Spleen (tissue), 7 donors: ENCODE data around the gene C3orf22.

ENCODE experiments used
- POLR2A ChIP-seq, 3 donors: fragments of 450-650 bp; IDR thresholded peaks; one replicate each; pipeline ENCODE4 v1.5.1; 2017; ENCODE audit warnings: antibody characterized with exemption in 3 of 3, mild to moderate bottlenecking in 1 of 3
- POLR2AphosphoS5 ChIP-seq, 3 donors: sonication (generic); formaldehyde crosslinking; IDR thresholded peaks; one replicate each; pipeline ENCODE4 v1.5.1; 2017; ENCODE audit warnings: antibody characterized with exemption in 3 of 3
- TF ChIP-seq, protein P1 (sequence below), 11 experiments: fragments of 200-600 bp in 7 of 11; fragments of 450-650 bp in 4 of 11; sonication (generic) in 4 of 11; IDR thresholded peaks in 8 of 11; conservative IDR thresholded peaks in 3 of 11; 1 replicate in 7 of 11; 2 replicates in 4 of 11; pipeline versions ENCODE4 v1.4.0 to v1.8.0; 2016 to 2021; ENCODE audit warnings: antibody characterized with exemption in 11 of 11, inconsistent platforms in 4 of 11, mild to moderate bottlenecking in 1 of 11
- donor health status: DM: no; HTN: no; CAD: no; lungs with moderate emphysema.
- donor health status: DM: no; HTN: no; CAD: no.
- donor health status: DM: no; HTN: no; CAD: no.

DNA sequence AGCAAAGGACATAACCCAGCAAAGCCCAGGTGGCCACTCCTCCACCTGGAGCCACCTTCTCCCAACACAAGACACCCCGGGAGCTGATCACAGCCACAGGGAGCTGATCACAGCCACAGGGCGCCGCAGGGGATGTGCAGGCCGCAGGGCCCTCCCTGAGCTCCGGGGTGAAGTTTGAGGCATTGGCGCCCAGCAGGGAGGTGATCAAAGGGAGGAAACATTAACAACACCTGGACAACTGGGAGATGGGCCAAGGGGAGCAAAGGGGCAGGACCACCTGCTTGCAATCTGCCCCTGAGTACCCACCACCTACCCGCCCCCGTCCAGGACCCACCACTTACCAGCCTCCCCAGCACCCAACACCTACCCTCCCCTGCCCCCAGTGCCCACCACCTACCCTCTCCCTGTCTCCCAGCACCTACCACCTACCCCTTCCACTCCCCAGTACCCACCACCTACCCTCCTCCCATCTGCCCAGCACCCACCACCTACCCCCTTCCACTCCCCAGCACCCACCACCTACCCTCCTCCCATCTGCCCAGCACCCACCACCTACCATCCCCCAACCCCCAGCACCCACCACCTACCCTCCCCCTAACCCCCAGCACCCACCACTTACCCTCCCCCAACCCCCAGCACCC, 43.5 kb downstream of the C3orf22 start:
- TF ChIP-seq, protein P1, sequence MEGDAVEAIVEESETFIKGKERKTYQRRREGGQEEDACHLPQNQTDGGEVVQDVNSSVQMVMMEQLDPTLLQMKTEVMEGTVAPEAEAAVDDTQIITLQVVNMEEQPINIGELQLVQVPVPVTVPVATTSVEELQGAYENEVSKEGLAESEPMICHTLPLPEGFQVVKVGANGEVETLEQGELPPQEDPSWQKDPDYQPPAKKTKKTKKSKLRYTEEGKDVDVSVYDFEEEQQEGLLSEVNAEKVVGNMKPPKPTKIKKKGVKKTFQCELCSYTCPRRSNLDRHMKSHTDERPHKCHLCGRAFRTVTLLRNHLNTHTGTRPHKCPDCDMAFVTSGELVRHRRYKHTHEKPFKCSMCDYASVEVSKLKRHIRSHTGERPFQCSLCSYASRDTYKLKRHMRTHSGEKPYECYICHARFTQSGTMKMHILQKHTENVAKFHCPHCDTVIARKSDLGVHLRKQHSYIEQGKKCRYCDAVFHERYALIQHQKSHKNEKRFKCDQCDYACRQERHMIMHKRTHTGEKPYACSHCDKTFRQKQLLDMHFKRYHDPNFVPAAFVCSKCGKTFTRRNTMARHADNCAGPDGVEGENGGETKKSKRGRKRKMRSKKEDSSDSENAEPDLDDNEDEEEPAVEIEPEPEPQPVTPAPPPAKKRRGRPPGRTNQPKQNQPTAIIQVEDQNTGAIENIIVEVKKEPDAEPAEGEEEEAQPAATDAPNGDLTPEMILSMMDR (IDR thresholded peaks at IDR 0.05 in 8 of 11, conservative IDR thresholded peaks at IDR 0.05 in 3 of 11), result no peak
- TF ChIP-seq POLR2A (IDR thresholded peaks at IDR 0.05), result no peak
- TF ChIP-seq POLR2AphosphoS5 (IDR thresholded peaks at IDR 0.05), result no peak
